ENCODE measurements around the gene ANTXR2. TPM values are rescaled to one million over a fixed set of nuclear protein-coding genes. Genes with fewer than 3 reads are reported as not detected.

The ANTXR2 gene
- total and polyA plus RNA-seq, 2 of the 8 experiments (the other 6 are each of a cell fraction or from before 2014, with no cell fraction given): 1.1 to 7.5 TPM

GRCh38 chr4:79949178-79949577 is 123.9 kb downstream of the ANTXR2 start:
- POLR2A ChIA-PET (ENCODE audit: partially characterized antibody): no interaction called here
- Histone ChIP-seq H2AFZ (ENCODE audit: low read length) (no peak overlapping the region), H4K5ac (ENCODE audit: insufficient read length, low read depth, low read length) (no peak overlapping the region), H2BK20ac (ENCODE audit: low read length) (no peak overlapping the region), H4K20me1 (replicated peaks in 1 of 2; ENCODE audit: control insufficient read depth in 1 of 2, insufficient read depth in 2 of 2, low read length in 2 of 2) (no peaks in the 10 kb centered on the region), H3K79me2 (ENCODE audit: control insufficient read depth in 1 of 2, insufficient read depth in 2 of 2, low read length in 2 of 2) (no peaks in the 10 kb centered on the region), H3K4ac (replicated peaks; ENCODE audit: insufficient read length, low read depth, low read length) (no peak overlapping the region), H3K9ac (replicated peaks in 1 of 4; ENCODE audit: extremely low read depth in 1 of 4, low read depth in 3 of 4, low read length in 3 of 4) (no peak overlapping the region), H3K23ac (ENCODE audit: insufficient read length) (no peak overlapping the region), H3K27ac (ENCODE audit: low read depth, low read length) (no peak overlapping the region), H2AK5ac (ENCODE audit: low read depth, low read length) (no peak overlapping the region), H2BK15ac (ENCODE audit: low read length) (no peak overlapping the region), H3K79me1 (ENCODE audit: low read depth, low read length) (no peaks in the 10 kb centered on the region), H3K56ac (replicated peaks; ENCODE audit: insufficient read length, low read depth, low read length) (no peak overlapping the region), H3K4me2 (ENCODE audit: insufficient read depth in 1 of 2, low read depth in 2 of 2, low read length in 2 of 2) (no peak overlapping the region), H2BK5ac (ENCODE audit: low read depth, low read length) (no peak overlapping the region), H3K4me3 (ENCODE audit: extremely low read depth in 1 of 4, insufficient read depth in 2 of 4, low read depth in 3 of 4, low read length in 4 of 4) (no peak overlapping the region), H3K23me2 (ENCODE audit: low read depth, low read length) (no peaks in the 10 kb centered on the region), H4K91ac (replicated peaks; ENCODE audit: insufficient read length, low read length) (no peak overlapping the region), H2BK120ac (replicated peaks; ENCODE audit: low read depth, low read length) (no peak overlapping the region), H4K8ac (ENCODE audit: extremely low read depth, insufficient read depth, low read length) (no peak overlapping the region), H3K14ac (ENCODE audit: insufficient read length) (no peak overlapping the region), H3K18ac (ENCODE audit: extremely low read depth, low read length) (no peak overlapping the region), H3K36me3 (ENCODE audit: control insufficient read depth in 2 of 4, insufficient read depth in 4 of 4, low read length in 3 of 4) (no peaks in the 10 kb centered on the region), H2BK12ac (ENCODE audit: low read depth, low read length) (no peak overlapping the region), H3K9me3 (ENCODE audit: insufficient read depth in 2 of 2, low read depth in 1 of 2, low read length in 1 of 2) (no peaks in the 10 kb centered on the region), H3K4me1 (replicated peaks in 1 of 4; ENCODE audit: control insufficient read depth in 3 of 4, insufficient read depth in 4 of 4, low read length in 3 of 4) (no peaks in the 10 kb centered on the region), H3K27me3 (replicated peaks in 1 of 4; ENCODE audit: control insufficient read depth in 3 of 4, extremely low read depth in 1 of 4, insufficient read depth in 3 of 4, low read length in 3 of 4) (no peaks in the 10 kb centered on the region)
- WGBS, 2 experiments (ENCODE audit: extremely low coverage in 1 of 2, insufficient coverage in 1 of 2, insufficient read length in 1 of 2, insufficient replicate concordance in 2 of 2, low coverage in 1 of 2, low lambda C conversion rate in 2 of 2, missing lambda C conversion rate in 1 of 2): 88% methylated on average over 2 of the region's 2 CpGs; no CpG with 5 or more reads in 1 of the 2 experiments
- no peak for DNase-seq (ENCODE audit: low read depth in 1 of 2, low spot score in 2 of 2)
- TF ChIP-seq TBP (IDR thresholded peaks at IDR 0.05; ENCODE audit: low read depth, low read length): no peak
- no peak for TF ChIP-seq CBX5 (IDR thresholded peaks at IDR 0.05; ENCODE audit: low read depth, low read length)
- no peak for TF ChIP-seq KDM5A (IDR thresholded peaks at IDR 0.05; ENCODE audit: low read length)
- TF ChIP-seq ATF3 (IDR thresholded peaks at IDR 0.05; ENCODE audit: insufficient read depth, low read depth, low read length): no peak
- no peak for TF ChIP-seq SP4 (IDR thresholded peaks at IDR 0.05; ENCODE audit: low read length)
- TF ChIP-seq BACH1 (IDR thresholded peaks at IDR 0.05; ENCODE audit: low read length): no peak
- TF ChIP-seq KDM1A (IDR thresholded peaks at IDR 0.05; ENCODE audit: borderline replicate concordance, low read length): no peak
- TF ChIP-seq HDAC2 (IDR thresholded peaks at IDR 0.05; ENCODE audit: borderline replicate concordance in 1 of 2, low read depth in 2 of 2, low read length in 2 of 2): no peak
- no peak for TF ChIP-seq JUN (IDR thresholded peaks at IDR 0.05; ENCODE audit: low read depth, low read length)
- TF ChIP-seq CTCF (IDR thresholded peaks at IDR 0.05; ENCODE audit: control extremely low read depth in 1 of 3, insufficient read depth in 1 of 3, low read depth in 1 of 3, low read length in 3 of 3): no peak
- no peak for TF ChIP-seq CREB1 (IDR thresholded peaks at IDR 0.05)
- TF ChIP-seq NRF1 (IDR thresholded peaks at IDR 0.05; ENCODE audit: low read depth, low read length): no peak
- peak; percentile 19 for FAIRE-seq
- CTCF ChIA-PET (ENCODE audit: partially characterized antibody): no interaction called here

Data from H1 (cell line).